NB4 (cell line): Measurements from ENCODE around the gene ARF3.
A peak's percentile ranks its signal among the peaks of the same experiment; 100 is the strongest.

Experiments
- DNase-seq: peaks from one replicate; pipeline ENCODE4 v3.0.0; 2010; ENCODE audit warnings: low read depth
- H3K4me3 ChIP-seq: one replicate; pipeline ENCODE4 v1.5.1; 2011; ENCODE audit warnings: mild to moderate bottlenecking, low read depth, low read length, moderate library complexity
- MAX ChIP-seq: IDR thresholded peaks from 2 replicates; pipeline ENCODE4 v1.6.1; 2011; ENCODE audit warnings: low read depth, low read length
- MYC ChIP-seq: IDR thresholded peaks from 2 replicates; pipeline ENCODE4 v1.6.1; 2011; ENCODE audit warnings: low read depth, low read length
- POLR2A ChIP-seq: IDR thresholded peaks from 2 replicates; pipeline ENCODE4 v1.6.1; 2011; ENCODE audit warnings: mild to moderate bottlenecking; ENCODE audit not compliant: insufficient read length; ENCODE audit errors: extremely low read depth
- TF ChIP-seq, protein P1 (sequence below): IDR thresholded peaks from one replicate; pipeline ENCODE4 v1.5.1; 2012; ENCODE audit warnings: low read depth, low read length

Gene ARF3

DNA sequence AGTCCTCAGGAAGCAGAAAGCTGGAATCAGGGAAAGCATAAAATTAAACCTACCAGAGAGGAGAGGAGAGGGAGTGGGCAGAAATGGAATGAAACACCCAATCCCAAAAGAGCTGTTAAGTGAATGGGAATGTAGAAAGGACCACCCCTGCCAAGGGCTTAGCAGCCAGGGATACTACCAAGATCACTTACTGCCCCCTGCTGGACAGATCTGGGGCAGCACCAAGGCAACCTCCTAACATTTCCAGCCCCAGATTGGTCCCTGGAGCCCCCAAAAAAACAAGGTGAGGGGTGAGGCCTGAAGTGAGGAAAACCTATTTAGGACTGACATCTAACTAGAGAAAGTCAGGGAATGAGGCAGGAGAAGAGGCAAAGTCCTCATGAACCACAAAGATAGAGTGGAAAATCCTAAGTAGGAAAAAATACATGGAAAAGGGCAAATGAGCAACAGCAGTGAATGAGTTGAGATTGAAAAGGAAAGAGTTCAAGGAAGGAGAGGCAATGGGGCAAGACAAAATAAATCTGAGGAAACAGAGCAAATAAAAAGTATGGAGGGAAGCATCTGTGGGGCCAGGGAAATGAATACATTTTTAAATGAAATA lies 20.8 kb downstream of the ARF3 start:
- H3K4me3 ChIP-seq: no peak overlapping the region
- DNase-seq: peak; percentile 76
- no peak for TF ChIP-seq POLR2A
- TF ChIP-seq MYC: no peak
- TF ChIP-seq MAX: no peak
- TF ChIP-seq, protein P1, sequence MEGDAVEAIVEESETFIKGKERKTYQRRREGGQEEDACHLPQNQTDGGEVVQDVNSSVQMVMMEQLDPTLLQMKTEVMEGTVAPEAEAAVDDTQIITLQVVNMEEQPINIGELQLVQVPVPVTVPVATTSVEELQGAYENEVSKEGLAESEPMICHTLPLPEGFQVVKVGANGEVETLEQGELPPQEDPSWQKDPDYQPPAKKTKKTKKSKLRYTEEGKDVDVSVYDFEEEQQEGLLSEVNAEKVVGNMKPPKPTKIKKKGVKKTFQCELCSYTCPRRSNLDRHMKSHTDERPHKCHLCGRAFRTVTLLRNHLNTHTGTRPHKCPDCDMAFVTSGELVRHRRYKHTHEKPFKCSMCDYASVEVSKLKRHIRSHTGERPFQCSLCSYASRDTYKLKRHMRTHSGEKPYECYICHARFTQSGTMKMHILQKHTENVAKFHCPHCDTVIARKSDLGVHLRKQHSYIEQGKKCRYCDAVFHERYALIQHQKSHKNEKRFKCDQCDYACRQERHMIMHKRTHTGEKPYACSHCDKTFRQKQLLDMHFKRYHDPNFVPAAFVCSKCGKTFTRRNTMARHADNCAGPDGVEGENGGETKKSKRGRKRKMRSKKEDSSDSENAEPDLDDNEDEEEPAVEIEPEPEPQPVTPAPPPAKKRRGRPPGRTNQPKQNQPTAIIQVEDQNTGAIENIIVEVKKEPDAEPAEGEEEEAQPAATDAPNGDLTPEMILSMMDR: peak; percentile 96

DNA sequence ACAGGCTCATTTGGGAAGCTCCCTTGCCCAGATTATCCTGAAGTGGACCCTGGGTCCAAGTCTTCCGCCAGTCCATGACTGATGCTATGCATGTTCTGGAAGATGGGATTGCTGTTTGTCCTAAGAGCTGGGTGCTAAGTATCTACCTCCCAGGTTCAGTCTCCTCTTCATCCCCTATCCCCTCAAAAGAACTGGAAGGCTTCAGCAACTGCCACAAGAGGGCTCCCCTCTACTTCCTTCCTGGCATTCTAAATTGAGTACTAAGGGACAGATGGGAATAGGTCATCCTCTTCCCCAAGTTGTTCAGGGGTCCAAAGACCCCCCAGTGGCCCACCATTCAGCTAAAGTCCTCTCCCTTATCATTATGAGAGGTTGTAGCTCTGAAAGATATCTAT lies 23.0 kb downstream of the ARF3 start:
- H3K4me3 ChIP-seq: no peak overlapping the region
- peak; percentile 40 for DNase-seq
- TF ChIP-seq POLR2A: no peak
- TF ChIP-seq, protein P1: peak; percentile 52

GRCh38 chr12:48933664-48934311 lies 23.5 kb downstream of the ARF3 start:
- TF ChIP-seq MAX (no peak), MYC (no peak), POLR2A (no peak)
- TF ChIP-seq, protein P1: no peak
- no peak for DNase-seq
- no peak overlapping the region for H3K4me3 ChIP-seq

DNA sequence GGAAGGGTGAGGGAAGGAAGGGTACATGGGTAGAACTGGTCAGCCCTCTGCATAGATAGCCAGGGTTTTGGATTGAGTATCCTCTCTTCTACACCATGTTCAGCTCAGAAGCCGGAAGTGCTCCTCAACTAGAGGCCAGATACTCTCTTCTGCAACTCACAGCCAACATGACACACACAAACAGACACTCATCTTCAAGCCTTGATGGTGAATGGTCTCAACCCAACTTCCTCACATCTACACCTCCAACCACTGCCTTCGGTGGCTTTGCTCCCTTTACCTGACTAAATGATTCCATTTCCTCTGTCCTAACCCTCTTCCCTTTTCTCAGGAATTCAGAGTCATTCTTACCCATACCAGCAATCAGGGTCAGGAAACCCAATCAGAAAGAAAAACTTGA lies 24.4 kb downstream of the ARF3 start:
- no peak for TF ChIP-seq MYC
- H3K4me3 ChIP-seq: no peak overlapping the region

GRCh38 chr12:48930475-48930874 lies 26.8 kb downstream of the ARF3 start:
- no peak for DNase-seq
- TF ChIP-seq POLR2A: no peak
- TF ChIP-seq, protein P1: no peak
- no peak for TF ChIP-seq MAX
- TF ChIP-seq MYC: no peak
- no peak overlapping the region for H3K4me3 ChIP-seq

More for the DNA sequence above, 24.4 kb downstream of the ARF3 start:
- DNase-seq: no peak

DNA sequence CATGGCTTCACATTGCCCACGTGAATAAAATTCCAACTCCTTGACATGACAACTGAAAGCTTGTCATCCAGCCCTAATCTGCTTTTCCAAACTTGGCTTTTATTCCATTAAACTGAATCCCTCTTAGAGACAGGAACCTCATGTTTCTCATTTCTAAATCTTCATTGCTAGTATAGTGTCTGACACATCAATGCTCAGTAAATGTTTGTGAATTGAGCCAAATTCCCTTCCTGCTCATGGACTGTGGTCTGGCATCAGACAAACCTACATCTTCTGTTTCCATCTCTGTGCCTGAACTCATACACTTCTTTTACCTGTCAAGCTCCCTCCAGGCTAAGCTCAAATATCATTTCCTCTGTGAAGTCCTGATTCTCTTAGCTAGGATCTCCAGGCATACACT lies 27.7 kb downstream of the ARF3 start:
- no peak for DNase-seq
- TF ChIP-seq MYC (no peak), POLR2A (no peak), MAX (no peak)
- TF ChIP-seq, protein P1: no peak
- no peak overlapping the region for H3K4me3 ChIP-seq
